AG04449 (cell line): Measurements from ENCODE around the gene BOLA3.

Experiments used
- CTCF ChIA-PET: fragments of 350-600 bp; formaldehyde crosslinking; extraction: SDS; loops from one replicate; lab custom pipeline; 2021; ENCODE audit warnings: antibody characterized with exemption; lab: Yijun Ruan, JAX
- POLR2A ChIA-PET: fragments of 400-600, 350-600 bp; formaldehyde crosslinking; extraction: SDS; loops from one replicate; lab custom pipeline; 2020; ENCODE audit warnings: antibody characterized with exemption, inconsistent platforms; lab: Yijun Ruan, JAX
- DNase-seq: peaks from one replicate; pipeline ENCODE4 v3.0.0-alpha.2; 2010; ENCODE audit warnings: low read depth, low spot score
- H3K4me3 ChIP-seq: 2 replicates; pipeline ENCODE4 v1.5.1; 2011; ENCODE audit warnings: low read depth, mild to moderate bottlenecking, control low read depth, low read length
- CTCF ChIP-seq: IDR thresholded peaks from one replicate; pipeline ENCODE4 v1.5.1; 2011; ENCODE audit warnings: mild to moderate bottlenecking, moderate library complexity, low read length, control low read depth, inconsistent platforms; ENCODE audit not compliant: insufficient read depth; ENCODE audit errors: missing control alignments

Gene BOLA3

GRCh38 chr2:74147727-74148456 lies at the start of gene BOLA3:
TSS of gene BOLA3 (minus strand) at chr2:74147912. CDS start at chr2:74147874, 38 bp downstream.
- ChIA-PET CTCF (interaction anchor here (0.6 to 13.0 kb wide), 29 partner anchors 8 to 332 kb away, joined by 3 to 221 read pairs (median 3); partner anchors contain the start of genes MOB1A, MTHFD2 and STAMBP), POLR2A (interaction anchor here (0.9 kb wide), 1 partner anchor 31 kb away, joined by 4 read pairs; the partner anchor contains the start of gene MOB1A)
- DNase-seq, result no peak

GRCh38 chr2:74197049-74197448 lies 49.3 kb upstream of the BOLA3 start:
- POLR2A ChIA-PET, result interaction anchor here (1.0 to 1.5 kb wide), 2 partner anchors 19 to 369 kb away, joined by 3 to 4 read pairs; partner anchors contain the start of genes MOB1A and STAMBP
- CTCF ChIA-PET, result interaction anchor here (1.0 to 3.5 kb wide), 3 partner anchors 17 to 370 kb away, joined by 3 to 31 read pairs (median 4); partner anchors contain the start of gene MOB1A
- TF ChIP-seq CTCF, result no peak
- DNase-seq, result no peak
- no peak overlapping the region for H3K4me3 ChIP-seq

More at GRCh38 chr2:74147727-74148456, at the start of gene BOLA3:
- TF ChIP-seq CTCF, result peak; percentile 63
- peak within 1 kb of the TSS; percentile 74 for H3K4me3 ChIP-seq

- no peak for TF ChIP-seq CTCF
- ChIA-PET POLR2A (no interaction called here), CTCF (no interaction called here)
- no peak for DNase-seq
- no peak overlapping the region for H3K4me3 ChIP-seq
Measured at GRCh38 chr2:74194799-74195198, 47.1 kb upstream of the BOLA3 start.

- POLR2A ChIA-PET, result no interaction called here
- no peak for TF ChIP-seq CTCF
- H3K4me3 ChIP-seq, result no peak overlapping the region
- DNase-seq, result no peak
- CTCF ChIA-PET, result interaction anchor here (0.9 to 1.6 kb wide), 2 partner anchors 10 to 13 kb away, joined by 4 to 11 read pairs; partner anchors contain the start of gene MOB1A
Measured at GRCh38 chr2:74191596-74192380, 44.1 kb upstream of the BOLA3 start.

GRCh38 chr2:74188696-74189095 lies 41.0 kb upstream of the BOLA3 start:
- ChIA-PET POLR2A (interaction anchor here (1.0 kb wide), 2 partner anchors 10 kb away, joined by 4 to 6 read pairs; partner anchors contain the start of genes MOB1A and MTHFD2), CTCF (interaction anchor here (1.1 to 1.4 kb wide), 3 partner anchors 10 to 365 kb away, joined by 3 to 5 read pairs (median 5); partner anchors contain the start of genes MOB1A and MTHFD2)
- no peak overlapping the region for H3K4me3 ChIP-seq
- no peak for TF ChIP-seq CTCF
- no peak for DNase-seq
